ENCODE data around the gene ATG4A.

ATG4A gene, protein sequence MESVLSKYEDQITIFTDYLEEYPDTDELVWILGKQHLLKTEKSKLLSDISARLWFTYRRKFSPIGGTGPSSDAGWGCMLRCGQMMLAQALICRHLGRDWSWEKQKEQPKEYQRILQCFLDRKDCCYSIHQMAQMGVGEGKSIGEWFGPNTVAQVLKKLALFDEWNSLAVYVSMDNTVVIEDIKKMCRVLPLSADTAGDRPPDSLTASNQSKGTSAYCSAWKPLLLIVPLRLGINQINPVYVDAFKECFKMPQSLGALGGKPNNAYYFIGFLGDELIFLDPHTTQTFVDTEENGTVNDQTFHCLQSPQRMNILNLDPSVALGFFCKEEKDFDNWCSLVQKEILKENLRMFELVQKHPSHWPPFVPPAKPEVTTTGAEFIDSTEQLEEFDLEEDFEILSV

DNA sequence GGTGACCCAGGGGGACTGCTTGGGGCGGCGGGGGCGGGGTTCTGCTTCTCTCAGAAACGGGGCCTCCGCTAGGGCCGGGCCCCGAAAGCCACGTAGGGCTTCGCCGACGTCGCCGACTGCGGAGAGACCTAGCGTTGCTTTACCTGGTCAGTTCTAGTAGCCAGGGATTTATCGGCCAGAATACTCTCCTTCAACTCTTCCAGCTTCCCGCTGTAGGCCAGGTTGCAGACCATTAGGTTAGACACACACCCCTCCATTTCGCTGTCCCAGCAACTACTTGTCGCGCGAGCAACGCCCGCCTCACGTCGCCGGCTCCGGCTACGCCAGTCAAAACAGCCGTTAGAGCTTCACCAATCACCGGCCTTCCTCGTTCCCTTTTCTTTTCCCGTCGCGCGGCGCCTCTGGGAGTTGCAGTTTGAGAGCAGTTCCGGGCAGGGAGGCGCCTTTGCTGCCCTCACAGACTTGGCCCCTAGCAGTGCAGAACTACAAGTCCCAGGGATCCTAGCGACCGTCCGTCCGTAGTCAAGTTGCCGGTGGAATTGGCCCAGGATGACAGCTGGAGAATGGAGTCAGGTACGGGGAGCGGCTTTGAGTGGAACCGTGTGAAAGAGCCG, at the start of gene ATG4A, which contains the start of gene PSMD10:
Gene ATG4A (plus strand): TSS at position 515 of the 614 bp plus-strand sequence. CDS start 49 bp downstream, at position 564.
Gene PSMD10 (minus strand): TSS at position 279 of the 614 bp plus-strand sequence. CDS start 22 bp downstream, at position 257.
- DNase-seq (ENCODE audit: low spot score): peak; percentile 96

DNA sequence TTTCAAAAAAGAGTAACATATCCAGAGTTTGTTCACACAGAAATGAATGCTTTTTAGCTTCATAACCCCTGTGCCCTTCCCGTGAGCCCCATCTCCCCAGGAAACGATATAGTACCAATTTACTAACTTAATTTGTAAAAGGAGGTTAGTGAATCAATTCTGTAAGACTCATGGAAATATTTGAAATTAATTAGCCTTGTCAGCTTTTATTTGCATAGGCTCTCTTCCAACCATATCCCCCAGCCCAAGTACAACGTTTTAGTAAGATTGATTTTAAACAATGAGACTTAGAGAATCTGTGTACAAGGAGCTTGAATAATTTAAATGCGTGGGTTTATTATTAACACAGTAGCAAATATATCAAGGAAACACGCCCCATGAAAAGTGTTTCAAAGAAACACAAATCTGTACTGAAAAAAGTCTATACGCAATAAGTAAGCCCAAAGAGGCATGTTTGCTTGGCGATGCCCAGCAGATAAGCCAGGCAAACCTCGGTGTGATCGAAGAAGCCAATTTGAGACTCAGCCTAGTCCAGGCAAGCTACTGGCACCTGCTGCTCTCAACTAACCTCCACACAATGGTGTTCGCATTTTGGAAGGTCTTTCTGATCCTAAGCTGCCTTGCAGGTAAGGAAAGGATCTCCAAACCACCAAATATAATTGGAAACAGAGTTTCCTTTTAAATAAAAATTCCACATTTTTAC, 46.9 kb upstream of the ATG4A start, which contains the start of gene VSIG1:
Gene VSIG1 (plus strand): TSS at position 512 of the 703 bp plus-strand sequence. CDS start 66 bp downstream, at position 578.
- DNase-seq (ENCODE audit: low spot score): no peak

DNA sequence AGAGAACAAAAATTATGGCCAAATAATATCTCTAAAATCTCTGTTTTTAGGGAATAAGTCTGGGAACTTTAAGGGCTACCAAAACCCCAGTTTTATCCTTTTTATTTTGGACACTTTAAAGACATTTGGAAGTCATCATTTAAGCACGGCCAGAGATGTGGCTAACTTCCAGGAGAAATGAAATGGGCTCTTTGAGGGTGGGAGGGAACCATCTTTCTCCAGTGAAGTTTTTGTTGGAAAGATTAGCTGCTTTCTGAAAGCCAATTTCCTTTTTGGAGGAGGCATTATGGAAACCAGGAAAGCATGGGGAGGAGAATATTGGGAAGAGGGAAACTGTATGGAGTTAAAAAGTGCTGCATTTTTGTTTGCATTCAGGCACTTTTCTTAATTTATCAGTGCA, 41.9 kb upstream of the ATG4A start:
- DNase-seq (ENCODE audit: low spot score): no peak

DNA sequence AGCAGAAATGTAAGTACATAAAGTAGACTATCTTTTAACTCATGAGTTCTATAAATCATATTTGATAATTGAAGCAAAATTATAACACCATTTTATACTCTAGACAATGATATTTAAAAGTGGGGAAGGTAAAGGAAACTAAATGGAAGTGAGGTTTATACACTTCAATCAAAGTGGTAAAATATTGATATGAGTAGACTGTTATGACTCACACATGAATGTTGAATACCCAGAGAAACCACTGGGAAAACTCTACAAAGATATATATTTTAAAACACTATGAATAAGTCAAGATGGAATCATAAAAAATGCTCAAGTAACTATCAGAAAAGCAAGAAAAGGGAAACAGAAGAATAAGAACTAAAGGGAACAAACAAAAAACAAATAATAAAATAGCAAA, 38.4 kb upstream of the ATG4A start:
- DNase-seq (ENCODE audit: low spot score): no peak

DNA sequence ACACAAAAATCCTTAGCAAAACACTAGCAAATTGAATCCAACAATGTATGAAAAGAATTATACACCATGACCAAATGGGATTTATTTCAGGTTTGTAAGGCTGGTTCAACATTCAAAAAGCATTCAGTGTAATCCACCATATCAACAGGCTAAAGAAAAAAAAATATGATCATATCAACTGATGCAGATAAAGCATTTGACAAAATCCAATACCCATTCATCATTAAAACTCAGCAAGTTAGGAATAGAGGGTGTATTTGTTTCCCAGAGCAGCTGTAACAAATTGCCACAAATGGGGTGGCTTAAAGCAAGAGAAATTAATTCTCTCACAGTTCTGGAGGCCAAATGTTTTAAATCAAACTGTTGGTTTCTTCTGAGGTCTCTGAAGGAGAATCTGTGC, 36.0 kb upstream of the ATG4A start:
- no peak for DNase-seq (ENCODE audit: low spot score)

DNA sequence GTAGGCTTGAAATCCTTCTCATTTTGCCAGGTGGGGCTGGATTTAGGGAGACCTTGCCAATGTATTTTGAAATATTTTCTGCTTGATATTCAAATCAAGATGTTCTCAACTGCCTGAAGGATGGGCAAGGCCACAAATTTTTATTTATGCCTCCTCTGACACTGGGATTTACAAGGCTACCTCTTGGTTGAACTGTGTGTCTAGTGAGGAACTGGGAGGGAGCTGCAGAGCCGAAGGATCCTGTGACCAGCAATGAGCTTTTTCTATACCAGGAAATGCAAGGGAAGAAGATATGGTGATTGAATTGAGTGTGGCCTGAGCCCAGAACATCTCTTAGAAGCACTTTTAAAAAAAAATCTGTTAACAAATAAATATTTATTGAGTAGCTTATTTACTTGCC, 31.8 kb upstream of the ATG4A start:
- no peak for DNase-seq (ENCODE audit: low spot score)

DNA sequence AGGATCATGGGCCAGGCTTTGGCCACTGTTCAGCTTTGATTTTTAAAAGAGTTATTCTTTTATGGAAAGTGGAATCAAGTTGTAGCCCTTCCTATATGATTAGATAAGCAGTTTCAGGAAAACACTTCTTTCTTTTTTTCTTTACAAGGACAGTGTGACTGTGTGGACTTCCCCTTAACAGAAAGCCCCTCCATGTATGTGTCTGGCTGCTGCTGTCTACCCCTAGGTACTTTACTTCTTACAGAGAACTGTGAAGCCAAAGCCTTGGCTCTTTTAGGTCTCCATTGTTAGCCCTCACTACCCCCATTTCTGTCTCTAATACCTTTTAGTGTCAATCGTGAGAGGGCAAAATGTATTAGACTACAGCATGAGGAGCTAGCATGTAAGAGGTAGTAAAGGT, 27.6 kb upstream of the ATG4A start:
- DNase-seq (ENCODE audit: low spot score): no peak

DNA sequence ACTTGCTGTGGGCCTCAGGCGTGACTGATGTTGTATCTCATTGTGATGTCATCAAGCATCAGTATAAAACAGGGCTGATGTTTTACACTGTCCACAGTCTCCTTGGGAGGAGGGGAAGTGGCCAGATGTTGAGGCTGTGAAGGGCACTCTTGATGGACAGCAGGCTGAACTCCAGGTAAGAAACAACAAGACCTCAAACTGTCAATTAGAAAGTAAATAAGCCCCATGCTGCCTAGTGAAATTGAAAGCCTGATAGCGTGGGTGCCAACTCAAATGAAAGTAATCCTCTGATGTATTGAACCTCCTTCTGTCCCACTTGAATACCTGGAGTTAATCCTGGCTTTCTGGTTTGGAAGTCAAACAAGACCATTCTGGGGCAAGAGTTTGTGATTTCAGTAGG, 27.0 kb upstream of the ATG4A start:
- DNase-seq (ENCODE audit: low spot score): no peak

DNA sequence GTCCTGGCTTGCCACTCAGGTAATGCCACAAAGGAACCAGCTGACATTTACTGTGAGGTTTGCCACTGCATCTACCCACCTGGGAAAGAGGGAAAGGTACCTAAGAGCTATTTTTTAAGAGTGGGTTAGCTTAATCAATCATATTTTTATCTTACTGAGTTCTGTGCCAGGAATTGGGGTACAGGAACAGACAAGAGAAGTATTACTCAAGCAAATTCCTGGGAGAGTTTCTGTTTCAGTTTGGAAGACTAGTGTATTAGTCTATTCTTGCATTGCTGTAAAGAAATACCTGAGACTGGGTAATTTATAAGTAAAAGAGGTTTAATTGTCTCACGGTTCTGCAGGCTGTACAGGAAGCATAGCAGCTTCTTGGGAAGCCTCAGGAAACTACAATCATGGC, 23.5 kb upstream of the ATG4A start:
- no peak for DNase-seq (ENCODE audit: low spot score)

DNA sequence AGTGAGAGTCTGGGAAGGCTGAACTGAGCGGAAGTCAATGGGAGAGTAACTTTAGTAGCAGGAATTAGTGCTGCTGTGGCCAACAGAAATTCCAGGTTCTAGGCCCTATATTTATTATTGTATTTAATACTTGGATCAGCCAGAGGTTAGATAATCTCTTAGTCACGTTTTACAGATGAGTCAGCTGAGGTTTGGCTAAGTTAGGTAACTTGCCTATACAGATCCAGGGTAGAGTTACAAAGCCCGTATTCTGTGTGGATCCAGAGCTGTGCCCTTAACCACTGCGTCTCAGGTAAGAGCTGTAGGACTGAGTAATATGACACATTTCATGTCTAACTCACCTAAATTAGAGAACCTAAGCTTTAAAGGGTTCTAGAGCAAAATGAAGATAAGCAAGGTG, 20.7 kb upstream of the ATG4A start:
- peak; percentile 39 for DNase-seq (ENCODE audit: low spot score)

DNA sequence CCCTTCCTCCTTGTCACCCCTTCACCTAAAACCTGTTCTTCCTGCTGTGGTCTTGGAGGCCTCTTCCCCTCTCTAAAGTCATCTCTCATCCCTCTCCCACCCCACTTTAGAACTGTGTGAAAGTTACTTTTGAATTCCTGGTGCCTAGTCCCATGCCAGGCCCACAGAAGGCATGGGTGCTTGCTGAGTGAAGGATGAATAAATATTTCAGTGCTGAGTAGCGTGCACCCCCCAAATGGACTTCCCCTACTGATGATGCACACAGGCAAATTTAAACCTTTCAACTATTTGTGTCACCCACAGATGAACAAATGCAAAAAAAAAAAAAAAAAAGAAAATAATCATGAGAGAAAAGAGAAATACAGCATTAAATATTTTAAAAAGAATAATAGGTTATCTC, 20.0 kb upstream of the ATG4A start:
- peak; percentile 21 for DNase-seq (ENCODE audit: low spot score)

DNA sequence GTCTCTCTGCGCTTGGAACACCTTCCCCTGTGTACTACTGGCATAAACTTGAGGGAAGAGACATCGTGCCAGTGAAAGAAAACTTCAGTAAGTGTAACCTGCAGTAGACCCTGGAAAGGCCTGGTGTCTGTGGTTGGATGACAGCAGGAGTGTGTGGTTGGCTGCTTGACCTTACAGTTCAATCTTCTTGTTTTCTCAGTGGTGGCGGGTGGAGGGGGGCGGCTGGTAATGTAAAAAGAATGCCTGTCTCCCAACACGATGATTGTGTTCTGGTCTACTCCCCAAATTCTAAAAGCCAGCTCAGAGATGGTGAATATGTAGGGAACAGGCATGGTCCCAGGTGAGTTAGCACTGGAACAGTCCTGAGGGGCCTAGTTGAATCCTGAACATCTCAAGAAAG, 18.8 kb upstream of the ATG4A start:
- peak; percentile 51 for DNase-seq (ENCODE audit: low spot score)

DNA sequence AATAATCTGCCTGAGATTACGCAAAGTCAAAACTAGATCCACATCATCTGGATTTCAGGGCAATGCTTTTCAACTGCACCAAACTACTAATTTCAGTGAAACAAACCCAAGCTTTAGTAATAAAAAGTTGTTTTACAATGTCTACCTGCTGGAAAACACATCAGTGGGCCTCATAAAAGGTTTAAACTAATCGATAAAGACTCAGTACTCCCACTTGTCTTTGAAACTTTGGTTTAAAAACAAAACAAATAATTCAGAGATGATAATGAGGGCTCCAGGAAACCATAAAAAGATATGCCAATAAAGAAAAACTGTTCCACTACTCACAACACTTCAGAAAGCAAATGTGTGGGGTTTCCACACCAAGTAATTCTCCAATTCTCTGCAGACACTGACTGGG, 10.5 kb upstream of the ATG4A start:
- DNase-seq (ENCODE audit: low spot score): no peak

DNA sequence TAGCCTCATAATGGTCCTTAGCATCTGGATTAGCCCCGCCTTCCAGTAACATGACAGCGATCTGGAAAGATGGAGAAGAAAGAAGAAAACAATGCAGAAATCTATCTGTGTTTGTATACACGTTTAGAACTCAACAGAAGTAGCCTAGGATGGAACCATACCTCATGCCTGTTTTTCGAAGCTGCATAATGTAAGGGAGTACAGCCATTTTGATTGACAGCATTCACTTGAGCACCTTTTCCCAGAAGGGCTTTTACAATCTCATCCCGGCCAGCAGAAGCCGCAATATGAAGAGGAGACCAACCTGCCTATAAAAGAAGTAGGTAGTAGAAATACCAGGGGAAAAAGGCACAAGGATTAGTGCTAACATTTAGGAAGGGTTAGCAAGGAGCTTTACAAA, 3.8 kb upstream of the ATG4A start:
- peak; percentile 9 for DNase-seq (ENCODE audit: low spot score)

DNA sequence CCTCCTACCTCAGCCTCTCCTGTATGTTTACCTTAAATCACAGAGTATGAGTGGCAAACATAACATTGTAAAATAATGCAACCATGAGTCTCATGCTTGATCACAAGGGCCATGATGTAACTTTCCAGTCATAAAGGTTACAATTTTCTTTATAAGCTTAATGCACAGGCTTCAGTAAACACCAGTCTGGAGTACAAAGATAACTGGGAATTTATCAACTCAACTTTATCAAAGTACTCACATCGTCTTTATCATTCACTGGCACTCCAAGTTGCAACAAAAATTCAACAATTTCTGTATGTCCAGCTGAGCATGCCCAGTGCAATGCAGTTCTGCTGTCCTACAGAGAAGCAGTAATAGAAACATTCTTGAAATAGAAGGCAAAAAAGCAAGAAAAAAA, 3.1 kb upstream of the ATG4A start:
- no peak for DNase-seq (ENCODE audit: low spot score)

DNA sequence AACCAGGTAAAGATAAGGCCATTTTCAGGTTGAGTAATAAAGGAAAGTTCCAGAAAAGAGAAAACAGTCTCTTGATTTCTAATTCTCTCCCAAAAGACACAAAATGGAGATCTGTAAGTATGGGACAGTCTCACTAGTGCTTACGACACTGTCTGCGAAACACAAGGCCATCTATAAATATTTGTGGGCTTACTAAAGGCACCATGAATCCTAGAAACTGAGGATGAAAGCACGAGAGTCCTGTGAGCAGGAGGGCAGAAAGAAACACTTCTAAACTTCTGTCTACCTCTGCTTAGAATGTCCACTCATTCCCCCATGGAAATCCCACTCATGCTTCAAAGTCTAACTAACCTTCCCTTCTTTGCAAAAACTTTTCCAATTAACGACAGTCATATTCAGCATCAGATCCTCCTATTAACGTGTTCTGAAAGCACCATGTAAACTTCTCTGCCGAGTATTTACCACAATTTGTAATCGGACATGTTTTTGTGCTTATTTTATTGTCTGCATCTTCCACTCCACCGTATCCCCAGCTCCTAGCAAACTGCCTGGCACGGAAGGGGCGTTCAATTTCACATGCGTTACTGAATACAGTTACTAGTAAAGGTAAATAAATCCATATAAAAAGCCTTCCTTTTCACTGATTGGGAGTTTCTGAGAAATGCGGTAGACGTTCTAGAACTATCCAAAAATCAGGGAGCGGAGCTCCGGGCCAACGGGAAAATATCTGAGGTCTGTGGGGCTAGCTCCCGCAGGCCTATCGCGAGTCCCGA, 901 bp upstream of the ATG4A start:
- peak; percentile 35 for DNase-seq (ENCODE audit: low spot score)

DNA sequence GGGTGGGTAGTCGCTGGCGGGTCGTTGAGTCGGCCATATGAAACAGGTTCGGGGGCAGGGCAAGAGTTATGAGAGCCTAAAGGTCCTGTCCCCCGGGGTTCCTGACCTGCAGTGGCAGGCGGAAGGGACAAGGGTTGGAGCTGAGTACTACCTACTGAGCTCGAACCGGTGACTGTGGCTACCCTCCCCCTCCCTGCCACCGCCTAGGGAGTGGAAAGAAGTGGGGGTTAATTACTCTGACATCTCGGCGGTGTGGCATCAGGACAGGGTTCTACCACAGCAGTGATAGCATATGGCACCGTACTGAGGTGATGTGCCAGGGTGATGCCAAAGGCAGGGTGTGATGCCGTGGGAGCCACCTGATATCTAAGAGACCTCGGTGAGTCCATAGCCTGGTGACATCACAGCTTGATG, 307 bp downstream of the ATG4A start:
- peak; percentile 32 for DNase-seq (ENCODE audit: low spot score)

DNA sequence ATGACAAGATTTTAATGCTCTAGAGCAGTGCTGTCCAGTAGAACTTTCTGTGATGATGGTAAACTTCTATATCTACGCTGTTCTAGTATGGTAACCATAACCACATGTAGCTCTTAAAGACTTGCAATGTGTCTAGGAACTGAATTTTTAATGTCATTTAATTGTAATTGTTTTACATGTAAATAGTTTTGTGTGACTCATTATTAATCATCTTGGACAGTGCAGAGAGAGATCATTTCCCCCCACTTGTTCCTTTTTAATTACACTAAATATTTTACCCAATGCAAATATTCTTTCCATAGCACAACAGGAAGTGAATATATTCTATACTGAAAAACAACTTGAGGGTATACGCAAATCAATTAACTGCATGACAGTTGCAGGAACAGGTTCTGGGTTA, 5.8 kb downstream of the ATG4A start:
- no peak for DNase-seq (ENCODE audit: low spot score)

DNA sequence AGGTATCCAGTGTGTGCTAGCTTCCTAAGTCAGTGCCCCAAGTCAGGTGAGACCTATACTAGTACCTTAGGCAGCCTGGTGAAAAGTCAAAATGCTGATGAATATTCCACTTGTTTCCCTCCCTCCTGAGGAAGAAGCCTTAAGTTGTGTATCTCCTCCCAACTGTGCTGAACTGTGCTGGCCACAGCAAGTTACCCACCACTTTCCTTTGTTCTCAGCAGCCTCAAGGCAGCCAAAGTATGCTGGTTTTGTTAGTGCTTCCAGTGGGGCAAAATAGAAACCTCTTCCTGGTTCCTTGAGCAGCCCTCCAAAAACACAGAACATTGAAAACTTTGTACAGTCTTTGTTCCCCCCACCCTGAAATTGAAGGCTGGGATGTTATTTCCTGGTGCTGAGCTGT, 13.9 kb downstream of the ATG4A start:
- no peak for DNase-seq (ENCODE audit: low spot score)

DNA sequence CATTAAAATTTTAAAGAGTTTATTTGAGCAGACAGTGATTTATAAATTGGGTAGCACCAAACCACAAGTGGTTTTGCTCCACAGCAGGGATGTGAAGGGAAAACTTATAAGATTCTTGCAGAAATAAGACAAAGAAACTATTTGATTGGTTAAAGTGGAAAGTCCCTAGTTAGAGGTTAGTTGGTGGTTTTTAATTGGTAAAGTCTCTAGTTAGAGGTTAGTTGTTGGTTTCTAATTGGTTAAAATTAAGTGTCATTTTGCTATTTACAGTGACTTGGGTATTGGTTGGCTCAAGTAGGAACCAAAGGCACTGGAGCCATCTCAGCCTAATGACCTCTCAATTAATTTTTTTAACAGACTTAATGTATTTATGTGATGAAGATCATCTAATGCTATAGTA, 23.0 kb downstream of the ATG4A start:
- no peak for DNase-seq (ENCODE audit: low spot score)

DNA sequence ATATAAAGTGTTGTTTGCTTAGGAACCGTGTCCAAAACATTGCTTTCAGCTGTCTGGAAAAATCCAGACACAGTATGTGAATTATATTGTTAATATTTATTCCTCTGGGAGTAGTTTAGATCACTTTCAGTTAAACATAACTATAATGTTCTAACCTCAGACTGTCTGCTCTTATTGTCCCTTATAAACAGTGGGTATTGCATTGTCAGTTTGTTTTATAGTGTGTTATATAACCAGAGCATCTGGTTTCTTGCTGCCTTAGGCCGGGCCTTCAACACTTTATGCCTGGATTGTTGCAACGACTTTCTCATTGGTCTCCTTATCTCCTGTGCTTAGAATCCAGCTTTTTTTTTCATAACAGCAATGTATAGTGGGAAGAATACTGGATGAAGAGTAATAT, 26.4 kb downstream of the ATG4A start:
- no peak for DNase-seq (ENCODE audit: low spot score)

DNA sequence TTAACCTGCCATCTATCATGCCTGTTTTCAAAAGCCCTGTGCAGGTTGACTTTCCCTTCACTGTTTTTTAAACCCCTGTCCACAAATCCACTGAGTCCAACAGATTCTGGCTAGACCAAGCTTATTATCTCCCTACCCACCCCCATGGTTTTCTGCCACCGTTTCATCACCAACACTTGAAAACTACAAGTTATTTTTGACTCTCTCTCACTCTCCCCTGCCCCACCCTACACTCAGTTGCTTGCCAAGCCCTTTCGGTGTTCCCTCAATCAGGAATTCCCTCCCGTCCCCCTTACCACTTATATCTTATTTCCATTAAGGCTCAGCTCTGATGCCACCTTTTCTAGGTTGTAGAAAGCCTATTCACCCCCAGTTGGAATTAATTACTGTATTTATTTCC, 29.7 kb downstream of the ATG4A start:
- DNase-seq (ENCODE audit: low spot score): no peak

Data from kidney tubule cell (primary cell).